GM12873 (cell line): ENCODE measurements around the gene ATN1.

Experiments used
- TF ChIP-seq, protein P1 (sequence below): IDR thresholded peaks from 2 replicates; pipeline ENCODE4 v1.5.1; 2012; ENCODE audit warnings: low read depth, mild to moderate bottlenecking, moderate library complexity, low read length, control low read depth; ENCODE audit not compliant: insufficient read depth; ENCODE audit errors: missing control alignments

ATN1 gene

DNA sequence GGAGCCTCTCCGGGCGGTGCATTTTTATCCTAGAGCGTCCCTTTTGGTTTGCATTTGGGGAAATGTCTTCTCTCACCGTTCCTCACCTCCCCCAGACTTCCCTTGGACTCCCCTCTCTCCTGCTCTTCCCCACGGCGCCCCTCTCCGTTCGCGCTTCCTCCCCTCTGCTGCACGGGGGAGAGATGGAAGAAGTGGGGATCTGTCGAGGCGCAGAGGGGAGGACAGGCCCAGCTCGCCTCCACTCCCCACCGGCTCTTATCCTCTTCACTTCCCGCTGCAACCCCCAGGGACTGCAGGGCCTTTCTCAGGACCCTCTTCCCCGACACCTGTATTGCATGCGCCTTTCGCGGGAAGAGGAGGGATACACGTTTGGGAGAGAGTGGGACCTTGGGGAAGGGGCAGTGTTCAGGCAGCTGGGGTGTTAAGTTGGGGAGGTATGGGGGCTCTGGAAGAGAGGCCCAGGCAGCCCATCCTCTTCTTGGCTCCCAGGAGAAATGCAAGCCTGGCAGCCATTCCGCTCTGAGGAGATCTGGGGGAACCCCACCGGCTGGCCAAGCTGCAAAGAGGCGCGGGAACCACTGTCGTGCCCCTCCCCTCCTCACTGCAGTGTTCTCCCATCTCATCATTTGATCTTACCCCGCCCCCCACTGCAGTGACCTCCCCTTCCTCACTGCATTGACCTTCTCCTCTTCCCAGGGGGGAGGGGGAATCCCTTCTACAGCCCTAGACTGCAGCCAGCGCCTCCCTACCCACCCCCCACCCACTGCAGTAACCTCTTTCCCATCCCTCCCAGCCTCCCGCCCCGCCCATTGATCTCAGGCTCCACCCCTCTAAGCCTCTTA, 12.6 kb upstream of the ATN1 start:
- TF ChIP-seq, protein P1, sequence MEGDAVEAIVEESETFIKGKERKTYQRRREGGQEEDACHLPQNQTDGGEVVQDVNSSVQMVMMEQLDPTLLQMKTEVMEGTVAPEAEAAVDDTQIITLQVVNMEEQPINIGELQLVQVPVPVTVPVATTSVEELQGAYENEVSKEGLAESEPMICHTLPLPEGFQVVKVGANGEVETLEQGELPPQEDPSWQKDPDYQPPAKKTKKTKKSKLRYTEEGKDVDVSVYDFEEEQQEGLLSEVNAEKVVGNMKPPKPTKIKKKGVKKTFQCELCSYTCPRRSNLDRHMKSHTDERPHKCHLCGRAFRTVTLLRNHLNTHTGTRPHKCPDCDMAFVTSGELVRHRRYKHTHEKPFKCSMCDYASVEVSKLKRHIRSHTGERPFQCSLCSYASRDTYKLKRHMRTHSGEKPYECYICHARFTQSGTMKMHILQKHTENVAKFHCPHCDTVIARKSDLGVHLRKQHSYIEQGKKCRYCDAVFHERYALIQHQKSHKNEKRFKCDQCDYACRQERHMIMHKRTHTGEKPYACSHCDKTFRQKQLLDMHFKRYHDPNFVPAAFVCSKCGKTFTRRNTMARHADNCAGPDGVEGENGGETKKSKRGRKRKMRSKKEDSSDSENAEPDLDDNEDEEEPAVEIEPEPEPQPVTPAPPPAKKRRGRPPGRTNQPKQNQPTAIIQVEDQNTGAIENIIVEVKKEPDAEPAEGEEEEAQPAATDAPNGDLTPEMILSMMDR: no peak

DNA sequence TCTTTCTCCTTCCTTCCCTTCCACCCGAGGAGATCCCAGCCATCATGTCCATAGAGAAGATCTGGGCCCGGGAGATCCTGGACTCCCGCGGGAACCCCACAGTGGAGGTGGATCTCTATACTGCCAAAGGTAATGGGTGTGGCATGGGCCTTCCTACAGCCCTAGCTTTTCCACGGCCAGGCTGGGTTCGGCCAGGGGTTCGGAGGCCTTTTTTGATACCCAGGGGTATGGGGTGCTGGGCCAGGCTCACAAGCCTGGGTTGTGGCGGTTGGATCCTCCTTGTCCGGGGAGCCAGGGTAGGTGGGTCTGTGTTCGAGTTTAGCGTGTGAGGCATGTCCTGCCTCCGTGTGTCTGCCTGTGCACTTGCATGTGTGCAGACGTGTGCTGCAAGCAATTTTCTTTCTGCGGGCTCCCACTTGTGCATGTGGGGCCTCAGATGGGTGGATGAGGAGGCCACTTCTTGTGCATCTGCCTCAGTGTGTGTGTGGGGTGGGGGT, 11.9 kb upstream of the ATN1 start:
- TF ChIP-seq, protein P1: no peak

DNA sequence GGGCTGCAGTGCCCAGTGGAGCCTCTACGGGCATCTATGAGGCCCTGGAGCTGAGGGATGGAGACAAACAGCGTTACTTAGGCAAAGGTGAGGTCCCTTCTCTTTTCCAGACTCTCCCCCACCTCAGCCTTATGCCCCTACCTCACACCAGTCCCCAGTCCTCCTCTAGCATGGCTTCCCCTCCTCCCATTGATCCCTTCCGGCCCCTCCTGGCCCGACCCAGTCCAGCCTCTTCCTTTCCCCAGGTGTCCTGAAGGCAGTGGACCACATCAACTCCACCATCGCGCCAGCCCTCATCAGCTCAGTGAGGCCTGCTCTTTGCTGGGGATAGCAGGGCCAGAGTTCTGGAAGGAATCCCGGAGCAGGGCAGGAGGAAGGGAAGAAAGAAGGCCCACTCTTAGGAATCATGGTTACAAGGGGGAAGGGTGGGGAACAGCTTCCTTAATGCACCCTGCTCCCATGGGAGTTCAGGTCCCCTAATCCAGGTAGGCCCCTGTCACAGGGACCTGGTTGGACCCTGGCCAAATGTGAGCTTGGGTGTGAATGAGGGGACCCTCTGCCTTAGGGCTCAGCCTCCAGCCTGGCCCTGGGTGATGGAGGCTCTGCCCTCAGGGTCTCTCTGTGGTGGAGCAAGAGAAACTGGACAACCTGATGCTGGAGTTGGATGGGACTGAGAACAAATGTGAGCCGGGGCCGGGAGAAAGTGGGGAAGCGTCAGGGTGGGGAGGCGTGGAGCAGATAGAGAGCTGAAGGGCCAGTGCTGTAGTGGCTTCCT, 11.1 kb upstream of the ATN1 start:
- TF ChIP-seq, protein P1: no peak

DNA sequence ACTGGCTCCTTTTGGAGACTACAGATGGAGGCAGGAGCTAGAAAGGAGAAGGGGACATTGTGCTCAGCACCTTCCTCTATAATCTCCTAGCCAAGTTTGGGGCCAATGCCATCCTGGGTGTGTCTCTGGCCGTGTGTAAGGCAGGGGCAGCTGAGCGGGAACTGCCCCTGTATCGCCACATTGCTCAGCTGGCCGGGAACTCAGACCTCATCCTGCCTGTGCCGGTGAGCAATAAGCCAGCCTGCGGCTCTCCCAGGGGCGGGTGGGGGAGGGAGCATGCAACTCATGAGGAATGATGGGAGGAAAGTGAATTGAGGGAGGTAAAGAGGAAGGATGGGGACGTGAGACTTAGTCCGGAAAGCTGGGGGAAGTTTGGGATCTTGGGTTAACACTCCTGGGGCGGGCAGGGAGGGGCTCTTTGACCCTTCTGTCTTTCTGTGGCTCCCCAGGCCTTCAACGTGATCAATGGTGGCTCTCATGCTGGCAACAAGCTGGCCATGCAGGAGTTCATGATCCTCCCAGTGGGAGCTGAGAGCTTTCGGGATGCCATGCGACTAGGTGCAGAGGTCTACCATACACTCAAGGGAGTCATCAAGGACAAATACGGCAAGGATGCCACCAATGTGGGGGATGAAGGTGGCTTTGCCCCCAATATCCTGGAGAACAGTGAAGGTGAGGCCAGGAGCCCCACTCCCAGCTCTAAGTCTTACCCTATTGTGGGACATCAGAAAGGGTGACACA, 10.1 kb upstream of the ATN1 start:
- TF ChIP-seq, protein P1: no peak

DNA sequence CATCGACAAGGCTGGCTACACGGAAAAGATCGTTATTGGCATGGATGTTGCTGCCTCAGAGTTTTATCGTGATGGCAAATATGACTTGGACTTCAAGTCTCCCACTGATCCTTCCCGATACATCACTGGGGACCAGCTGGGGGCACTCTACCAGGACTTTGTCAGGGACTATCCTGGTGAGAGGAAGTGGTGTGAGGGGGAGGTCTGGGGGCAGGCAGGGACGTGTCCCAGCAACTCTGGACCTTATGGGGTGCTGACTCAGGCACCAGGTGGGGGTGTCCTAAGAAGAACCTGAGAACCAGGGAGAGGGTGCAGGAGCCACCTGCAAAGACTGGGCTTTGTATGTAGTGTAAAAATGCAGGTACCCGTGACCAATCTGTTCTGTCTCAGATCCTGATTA, 8.2 kb upstream of the ATN1 start:
- TF ChIP-seq, protein P1: no peak

DNA sequence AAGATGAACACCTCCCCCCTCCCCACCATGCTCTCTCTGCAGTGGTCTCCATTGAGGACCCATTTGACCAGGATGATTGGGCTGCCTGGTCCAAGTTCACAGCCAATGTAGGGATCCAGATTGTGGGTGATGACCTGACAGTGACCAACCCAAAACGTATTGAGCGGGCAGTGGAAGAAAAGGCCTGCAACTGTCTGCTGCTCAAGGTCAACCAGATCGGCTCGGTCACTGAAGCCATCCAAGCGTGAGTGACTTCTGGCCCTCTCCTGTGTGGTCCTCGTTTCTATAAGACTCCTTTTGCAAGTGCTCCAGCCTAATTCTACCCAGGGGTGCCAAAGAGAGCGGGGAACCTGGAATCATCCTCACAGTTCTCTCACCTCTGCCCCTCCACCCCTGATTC, 6.2 kb upstream of the ATN1 start:
- TF ChIP-seq, protein P1: no peak
